ENCODE measurements around the gene IRGM.
A peak's percentile ranks its signal among the peaks of the same experiment; 100 is the strongest.
"Not testable (repeated sequence)": the region's sequence is repeated elsewhere in the genome, so short reads cannot be mapped to it uniquely, and the experiment has no call there.

IRGM gene

GRCh38 chr5:150846308-150846653 is at the start of gene IRGM:
IRGM (plus strand) TSS chr5:150846521; CDS start chr5:150848124, 1,603 bp downstream.
- DNase-seq: not testable (repeated sequence)

- no peak for DNase-seq
Measured at GRCh38 chr5:150797384-150797783, 48.9 kb upstream of the IRGM start.

GRCh38 chr5:150801117-150801927 is 45.0 kb upstream of the IRGM start:
- peak; percentile 1 for DNase-seq

GRCh38 chr5:150804388-150804787 is 41.9 kb upstream of the IRGM start:
- DNase-seq: no peak

GRCh38 chr5:150809363-150809762 is 37.0 kb upstream of the IRGM start:
- no peak for DNase-seq

GRCh38 chr5:150815010-150815409 is 31.3 kb upstream of the IRGM start:
- no peak for DNase-seq

- DNase-seq: no peak
Measured at GRCh38 chr5:150816946-150817345, 29.4 kb upstream of the IRGM start.

- DNase-seq: no peak
Measured at GRCh38 chr5:150829744-150830143, 16.6 kb upstream of the IRGM start.

GRCh38 chr5:150831821-150832220 is 14.5 kb upstream of the IRGM start:
- DNase-seq: not testable (repeated sequence)

GRCh38 chr5:150836064-150836463 is 10.3 kb upstream of the IRGM start:
- DNase-seq: no peak

- no peak for DNase-seq
Measured at GRCh38 chr5:150836703-150837102, 9.6 kb upstream of the IRGM start.

- DNase-seq: not testable (repeated sequence)
Measured at GRCh38 chr5:150845185-150845859, 999 bp upstream of the IRGM start.

- DNase-seq: peak; percentile 41
Measured at GRCh38 chr5:150846654-150847333, 473 bp downstream of the IRGM start.

- DNase-seq: no peak
Measured at GRCh38 chr5:150847334-150847695, 994 bp downstream of the IRGM start.

GRCh38 chr5:150848271-150848670 is 1.9 kb downstream of the IRGM start:
- DNase-seq: no peak

GRCh38 chr5:150851039-150851438 is 4.7 kb downstream of the IRGM start:
- no peak for DNase-seq

- no peak for DNase-seq
Measured at GRCh38 chr5:150853561-150853960, 7.2 kb downstream of the IRGM start.

- DNase-seq: not testable (repeated sequence)
Measured at GRCh38 chr5:150856700-150857099, 10.4 kb downstream of the IRGM start.

GRCh38 chr5:150860246-150860821 is 14.0 kb downstream of the IRGM start:
- DNase-seq: no peak

GRCh38 chr5:150862070-150862469 is 15.7 kb downstream of the IRGM start:
- DNase-seq: no peak

GRCh38 chr5:150879358-150879757 is 33.0 kb downstream of the IRGM start:
- DNase-seq: no peak

- no peak for DNase-seq
Measured at GRCh38 chr5:150895431-150896428, 49.4 kb downstream of the IRGM start.

Data from NCI-H1417 treated with DMSO at 0.1 percent for 48 hours (cell line).